ENCODE measurements around the gene PAX7.

PAX7 gene

GRCh38 chr1:18638835-18639364 lies 8.3 kb downstream of the PAX7 start:
- no peak for TF ChIP-seq CTCF (IDR thresholded peaks at IDR 0.05; ENCODE audit: extremely low read depth, missing control alignments)
- DNase-seq (ENCODE audit: low spot score): peak; percentile 29

- peak; percentile 29 for DNase-seq (ENCODE audit: low spot score)
- TF ChIP-seq CTCF (IDR thresholded peaks at IDR 0.05; ENCODE audit: extremely low read depth, missing control alignments): no peak
Observed at GRCh38 chr1:18639368-18640055, 8.9 kb downstream of the PAX7 start.

GRCh38 chr1:18640228-18641004 lies 9.8 kb downstream of the PAX7 start:
- DNase-seq (ENCODE audit: low spot score): peak; percentile 41
- no peak for TF ChIP-seq CTCF (IDR thresholded peaks at IDR 0.05; ENCODE audit: extremely low read depth, missing control alignments)

GRCh38 chr1:18641005-18641941 lies 10.6 kb downstream of the PAX7 start:
- TF ChIP-seq CTCF (IDR thresholded peaks at IDR 0.05; ENCODE audit: extremely low read depth, missing control alignments): no peak
- peak; percentile 34 for DNase-seq (ENCODE audit: low spot score)

GRCh38 chr1:18642278-18643095 lies 11.8 kb downstream of the PAX7 start:
- TF ChIP-seq CTCF (IDR thresholded peaks at IDR 0.05; ENCODE audit: extremely low read depth, missing control alignments): no peak
- peak; percentile 44 for DNase-seq (ENCODE audit: low spot score)

- TF ChIP-seq CTCF (IDR thresholded peaks at IDR 0.05; ENCODE audit: extremely low read depth, missing control alignments): no peak
- peak; percentile 52 for DNase-seq (ENCODE audit: low spot score)
Observed at GRCh38 chr1:18643154-18644012, 12.7 kb downstream of the PAX7 start.

All from GM20000 (cell line).